Stimulated activated naive CD8-positive, alpha-beta T cell treated with anti-CD3 and anti-CD28 coated beads, Interleukin-15, Interleukin-2, amounts not matched to agents 100 ng/mL and 50 ng/mL, for 24 hours (primary cell): ENCODE data around the gene SZT2.

Source experiments
- H3K27ac Mint-ChIP-seq: one replicate; pipeline ENCODE4 v1.8.0; 2021; ENCODE audit warnings: mild to moderate bottlenecking, mixed read lengths
- H3K27me3 Mint-ChIP-seq: one replicate; pipeline ENCODE4 v1.8.0; 2021; ENCODE audit warnings: mixed read lengths
- H3K36me3 Mint-ChIP-seq: one replicate; pipeline ENCODE4 v1.8.0; 2021; ENCODE audit warnings: low read depth, mixed read lengths
- H3K4me1 Mint-ChIP-seq: one replicate; pipeline ENCODE4 v1.8.0; 2021; ENCODE audit warnings: low read depth, mixed read lengths
- H3K4me3 Mint-ChIP-seq: one replicate; pipeline ENCODE4 v1.8.0; 2021; ENCODE audit warnings: mild to moderate bottlenecking, mixed read lengths
- H3K9me3 Mint-ChIP-seq: one replicate; pipeline ENCODE4 v1.8.0; 2021; ENCODE audit warnings: mixed read lengths

The SZT2 gene

GRCh38 chr1:43389326-43390313 is at the start of gene SZT2, which contains the start of gene MED8:
Gene SZT2 (plus strand): TSS chr1:43389899. CDS start chr1:43389969, 70 bp downstream.
Gene MED8 (minus strand): TSS chr1:43389800. CDS start chr1:43389764, 36 bp downstream.
- Mint-ChIP-seq H3K36me3 (peaks cover 30% of the 10 kb centered on the region), H3K27me3 (no peaks in the 10 kb centered on the region), H3K4me3 (peak within 1 kb of the TSS; percentile 100), H3K4me1 (peaks cover 38% of the 10 kb centered on the region), H3K9me3 (no peaks in the 10 kb centered on the region), H3K27ac (peak within 1 kb of the TSS; percentile 100)

DNA sequence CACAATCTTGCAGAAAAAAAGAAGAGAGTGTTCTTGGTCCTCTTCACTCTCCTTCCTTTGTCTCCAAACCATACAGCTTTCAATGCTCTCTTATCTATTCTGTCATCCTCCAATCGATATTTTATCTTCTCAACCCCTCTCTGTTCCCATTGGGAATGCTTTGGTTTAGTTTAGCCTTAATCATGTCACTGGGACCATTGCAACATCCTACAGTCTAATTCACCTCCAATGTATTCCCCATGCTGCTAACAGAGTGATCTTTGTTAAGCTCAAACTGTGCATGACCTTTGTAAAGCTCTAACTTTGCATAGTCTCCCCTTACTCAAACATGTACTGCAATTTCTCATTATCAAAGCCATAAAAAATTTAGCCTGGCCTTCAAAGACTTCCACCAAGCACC is 49.1 kb upstream of the SZT2 start:
- Mint-ChIP-seq H3K27me3 (no peaks in the 10 kb centered on the region), H3K36me3 (no peaks in the 10 kb centered on the region), H3K9me3 (no peaks in the 10 kb centered on the region), H3K4me1 (peaks cover 9% of the 10 kb centered on the region), H3K27ac (no peak overlapping the region), H3K4me3 (no peak overlapping the region)

GRCh38 chr1:43344267-43344850 is 45.3 kb upstream of the SZT2 start:
- no peak overlapping the region for H3K4me3 Mint-ChIP-seq
- peaks cover 9% of the 10 kb centered on the region for H3K4me1 Mint-ChIP-seq
- no peaks in the 10 kb centered on the region for H3K36me3 Mint-ChIP-seq
- no peaks in the 10 kb centered on the region for H3K9me3 Mint-ChIP-seq
- no peaks in the 10 kb centered on the region for H3K27me3 Mint-ChIP-seq
- H3K27ac Mint-ChIP-seq: no peak overlapping the region

DNA sequence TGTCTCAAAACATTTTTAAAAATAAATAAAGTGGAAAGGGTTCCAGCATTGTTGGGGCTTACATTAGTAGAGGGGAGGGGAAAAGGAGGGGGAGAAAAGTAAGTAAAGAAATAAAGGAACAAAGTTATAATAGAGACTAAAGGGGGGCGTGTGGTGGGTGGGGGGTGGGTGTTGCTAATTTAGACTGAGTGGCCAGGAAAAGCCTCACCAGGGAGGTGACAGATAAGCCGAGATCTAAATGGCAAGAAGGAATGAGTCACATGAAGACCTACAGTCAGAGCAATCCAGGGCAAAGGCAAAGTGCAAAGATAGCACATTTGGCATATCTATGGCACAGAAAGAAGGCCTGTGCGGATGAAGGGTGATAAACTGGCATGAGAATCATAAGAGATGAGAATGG is 44.6 kb upstream of the SZT2 start:
- H3K36me3 Mint-ChIP-seq: no peaks in the 10 kb centered on the region
- no peaks in the 10 kb centered on the region for H3K9me3 Mint-ChIP-seq
- H3K4me1 Mint-ChIP-seq: peaks cover 9% of the 10 kb centered on the region
- no peak overlapping the region for H3K27ac Mint-ChIP-seq
- no peak overlapping the region for H3K4me3 Mint-ChIP-seq
- no peaks in the 10 kb centered on the region for H3K27me3 Mint-ChIP-seq

DNA sequence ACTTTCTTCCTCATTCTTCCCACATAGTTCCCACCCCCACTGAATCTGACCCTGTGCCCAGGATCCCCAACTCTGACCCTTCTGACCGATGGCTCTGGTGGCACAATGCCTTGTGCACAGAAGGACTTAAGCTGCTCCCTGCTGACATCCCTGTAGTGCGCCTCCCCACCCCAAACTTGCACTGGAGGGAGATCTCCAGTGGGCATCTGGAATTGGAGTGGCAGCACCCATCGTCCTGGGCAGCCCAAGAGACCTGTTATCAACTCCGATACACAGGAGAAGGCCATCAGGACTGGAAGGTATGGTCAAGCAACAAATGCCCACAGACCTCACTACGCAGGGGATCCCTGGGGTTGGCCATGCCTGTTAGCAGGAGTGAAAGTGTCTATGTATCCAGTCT is 43.1 kb upstream of the SZT2 start:
- Mint-ChIP-seq H3K27me3 (no peaks in the 10 kb centered on the region), H3K27ac (no peak overlapping the region), H3K4me3 (no peak overlapping the region)

GRCh38 chr1:43348343-43348808 is 41.3 kb upstream of the SZT2 start:
- peaks cover 9% of the 10 kb centered on the region for H3K4me1 Mint-ChIP-seq
- no peak overlapping the region for H3K4me3 Mint-ChIP-seq
- no peaks in the 10 kb centered on the region for H3K27me3 Mint-ChIP-seq
- no peak overlapping the region for H3K27ac Mint-ChIP-seq
- H3K36me3 Mint-ChIP-seq: no peaks in the 10 kb centered on the region
- H3K9me3 Mint-ChIP-seq: no peaks in the 10 kb centered on the region

More for the DNA sequence above, 43.1 kb upstream of the SZT2 start:
- Mint-ChIP-seq H3K9me3 (no peaks in the 10 kb centered on the region), H3K36me3 (no peaks in the 10 kb centered on the region), H3K4me1 (peaks cover 9% of the 10 kb centered on the region)

GRCh38 chr1:43348809-43349593 is 40.7 kb upstream of the SZT2 start:
- H3K4me1 Mint-ChIP-seq: peaks cover 7% of the 10 kb centered on the region
- peak overlapping the region; percentile 65 for H3K4me3 Mint-ChIP-seq
- H3K27me3 Mint-ChIP-seq: no peaks in the 10 kb centered on the region
- H3K9me3 Mint-ChIP-seq: no peaks in the 10 kb centered on the region
- no peaks in the 10 kb centered on the region for H3K36me3 Mint-ChIP-seq
- peak overlapping the region; percentile 42 for H3K27ac Mint-ChIP-seq

GRCh38 chr1:43349594-43350306 is 39.9 kb upstream of the SZT2 start:
- Mint-ChIP-seq H3K36me3 (no peaks in the 10 kb centered on the region), H3K9me3 (no peaks in the 10 kb centered on the region), H3K27ac (peak overlapping the region; percentile 32), H3K4me1 (no peaks in the 10 kb centered on the region), H3K27me3 (no peaks in the 10 kb centered on the region), H3K4me3 (peak overlapping the region; percentile 65)

DNA sequence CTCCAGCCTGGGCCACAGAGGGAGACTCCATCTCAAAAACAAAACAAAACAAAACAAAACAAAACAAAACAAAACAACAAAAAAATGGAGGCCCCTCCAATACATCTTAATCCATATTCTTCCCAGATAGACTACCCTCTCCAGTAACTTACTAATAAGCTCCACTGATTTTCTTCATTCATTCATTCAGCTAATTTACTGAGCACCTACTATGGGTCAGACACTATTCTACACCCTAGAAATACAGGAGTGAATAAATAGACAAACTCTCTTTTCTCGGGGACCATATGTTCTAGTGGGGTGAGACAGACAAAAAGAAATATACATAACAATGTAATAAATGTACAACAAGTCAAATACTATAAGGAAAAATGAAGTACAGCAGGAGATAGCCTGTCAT is 38.7 kb upstream of the SZT2 start:
- H3K9me3 Mint-ChIP-seq: no peaks in the 10 kb centered on the region
- H3K27ac Mint-ChIP-seq: no peak overlapping the region
- H3K36me3 Mint-ChIP-seq: peaks cover 2% of the 10 kb centered on the region
- H3K4me3 Mint-ChIP-seq: no peak overlapping the region
- no peaks in the 10 kb centered on the region for H3K4me1 Mint-ChIP-seq
- H3K27me3 Mint-ChIP-seq: no peaks in the 10 kb centered on the region

- Mint-ChIP-seq H3K27me3 (no peaks in the 10 kb centered on the region), H3K9me3 (no peaks in the 10 kb centered on the region), H3K4me1 (no peaks in the 10 kb centered on the region), H3K4me3 (no peak overlapping the region), H3K27ac (no peak overlapping the region), H3K36me3 (peaks cover 4% of the 10 kb centered on the region)
Measured at GRCh38 chr1:43351421-43352350, 38.0 kb upstream of the SZT2 start.

- no peaks in the 10 kb centered on the region for H3K9me3 Mint-ChIP-seq
- H3K27ac Mint-ChIP-seq: no peak overlapping the region
- H3K36me3 Mint-ChIP-seq: peaks cover 4% of the 10 kb centered on the region
Measured at GRCh38 chr1:43352351-43352705, 37.4 kb upstream of the SZT2 start.

DNA sequence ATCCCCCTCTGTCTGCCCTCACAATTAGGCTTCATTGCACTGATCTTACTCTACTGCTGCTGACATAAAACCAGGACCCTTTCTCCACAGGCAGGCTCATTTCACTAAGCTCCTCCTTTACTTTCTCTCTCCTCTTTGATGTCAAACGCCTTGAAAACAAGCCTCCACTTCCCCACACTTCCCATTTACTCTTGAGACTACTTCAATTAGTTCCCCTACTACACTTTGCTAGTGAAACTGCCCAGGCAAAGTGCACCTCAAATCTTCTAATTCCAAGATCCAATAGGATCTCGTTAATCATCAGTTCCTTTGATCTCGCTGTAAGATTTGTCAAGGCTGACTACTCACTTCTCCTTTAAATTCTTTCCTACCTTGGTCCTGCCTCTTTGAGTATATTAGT is 36.8 kb upstream of the SZT2 start:
- Mint-ChIP-seq H3K27ac (no peak overlapping the region), H3K27me3 (no peaks in the 10 kb centered on the region), H3K4me1 (peaks cover 10% of the 10 kb centered on the region), H3K9me3 (no peaks in the 10 kb centered on the region), H3K36me3 (peaks cover 4% of the 10 kb centered on the region), H3K4me3 (no peak overlapping the region)

More at GRCh38 chr1:43352351-43352705, 37.4 kb upstream of the SZT2 start:
- H3K4me1 Mint-ChIP-seq: peaks cover 5% of the 10 kb centered on the region
- H3K4me3 Mint-ChIP-seq: no peak overlapping the region
- no peaks in the 10 kb centered on the region for H3K27me3 Mint-ChIP-seq

GRCh38 chr1:43354471-43354870 is 35.2 kb upstream of the SZT2 start:
- peaks cover 6% of the 10 kb centered on the region for H3K36me3 Mint-ChIP-seq
- H3K4me3 Mint-ChIP-seq: no peak overlapping the region
- H3K27ac Mint-ChIP-seq: no peak overlapping the region
- H3K4me1 Mint-ChIP-seq: peaks cover 11% of the 10 kb centered on the region
- H3K9me3 Mint-ChIP-seq: no peaks in the 10 kb centered on the region
- no peaks in the 10 kb centered on the region for H3K27me3 Mint-ChIP-seq
